GM12872 (cell line): Measurements from ENCODE around the gene CAPRIN2.

ENCODE experiments used
- TF ChIP-seq, protein P1 (sequence below): IDR thresholded peaks from 3 replicates; pipeline ENCODE4 v1.5.1; 2011; ENCODE audit warnings: low read depth, mild to moderate bottlenecking, low read length, moderate library complexity; ENCODE audit not compliant: insufficient read depth

CAPRIN2 gene

DNA sequence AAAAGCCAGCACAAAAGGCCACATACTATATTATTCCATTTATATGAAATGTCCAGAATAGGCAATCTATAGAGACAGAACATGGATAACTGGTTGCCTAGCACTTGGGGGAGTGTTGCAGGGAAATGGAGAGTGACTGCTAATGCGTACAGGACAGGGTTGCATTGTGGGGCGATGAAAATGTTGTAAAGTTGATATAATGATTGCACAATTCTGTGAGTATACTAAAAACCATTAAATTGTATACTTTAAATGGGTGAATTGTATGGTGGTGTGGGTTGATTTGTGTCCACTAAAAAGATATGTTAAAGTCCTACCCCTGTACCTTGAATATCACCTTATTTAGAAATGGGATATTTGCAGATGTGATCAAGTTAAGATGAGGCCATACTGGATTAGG is 7.0 kb upstream of the CAPRIN2 start:
- TF ChIP-seq, protein P1, sequence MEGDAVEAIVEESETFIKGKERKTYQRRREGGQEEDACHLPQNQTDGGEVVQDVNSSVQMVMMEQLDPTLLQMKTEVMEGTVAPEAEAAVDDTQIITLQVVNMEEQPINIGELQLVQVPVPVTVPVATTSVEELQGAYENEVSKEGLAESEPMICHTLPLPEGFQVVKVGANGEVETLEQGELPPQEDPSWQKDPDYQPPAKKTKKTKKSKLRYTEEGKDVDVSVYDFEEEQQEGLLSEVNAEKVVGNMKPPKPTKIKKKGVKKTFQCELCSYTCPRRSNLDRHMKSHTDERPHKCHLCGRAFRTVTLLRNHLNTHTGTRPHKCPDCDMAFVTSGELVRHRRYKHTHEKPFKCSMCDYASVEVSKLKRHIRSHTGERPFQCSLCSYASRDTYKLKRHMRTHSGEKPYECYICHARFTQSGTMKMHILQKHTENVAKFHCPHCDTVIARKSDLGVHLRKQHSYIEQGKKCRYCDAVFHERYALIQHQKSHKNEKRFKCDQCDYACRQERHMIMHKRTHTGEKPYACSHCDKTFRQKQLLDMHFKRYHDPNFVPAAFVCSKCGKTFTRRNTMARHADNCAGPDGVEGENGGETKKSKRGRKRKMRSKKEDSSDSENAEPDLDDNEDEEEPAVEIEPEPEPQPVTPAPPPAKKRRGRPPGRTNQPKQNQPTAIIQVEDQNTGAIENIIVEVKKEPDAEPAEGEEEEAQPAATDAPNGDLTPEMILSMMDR: no peak

GRCh38 chr12:30757316-30757715 is 2.6 kb upstream of the CAPRIN2 start:
- TF ChIP-seq, protein P1: no peak

GRCh38 chr12:30756074-30756473 is 1.3 kb upstream of the CAPRIN2 start:
- TF ChIP-seq, protein P1: no peak

DNA sequence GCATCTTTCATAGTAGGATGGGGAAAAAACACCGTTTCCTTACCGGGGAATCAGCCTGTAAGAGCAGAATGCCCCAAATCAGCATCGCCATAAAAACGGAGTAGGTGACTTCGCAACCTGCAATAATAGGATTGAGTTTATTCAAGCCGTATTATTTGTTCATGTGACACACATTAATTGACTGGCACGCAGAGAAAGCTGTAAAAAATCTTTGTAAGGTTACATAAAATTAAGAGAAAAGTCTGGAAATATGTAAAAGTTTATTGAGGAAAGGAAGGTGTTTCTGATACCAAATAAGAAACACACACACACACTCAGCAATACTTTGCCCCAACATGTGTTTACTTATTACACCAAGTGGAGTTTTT is 628 bp upstream of the CAPRIN2 start:
- TF ChIP-seq, protein P1: no peak

DNA sequence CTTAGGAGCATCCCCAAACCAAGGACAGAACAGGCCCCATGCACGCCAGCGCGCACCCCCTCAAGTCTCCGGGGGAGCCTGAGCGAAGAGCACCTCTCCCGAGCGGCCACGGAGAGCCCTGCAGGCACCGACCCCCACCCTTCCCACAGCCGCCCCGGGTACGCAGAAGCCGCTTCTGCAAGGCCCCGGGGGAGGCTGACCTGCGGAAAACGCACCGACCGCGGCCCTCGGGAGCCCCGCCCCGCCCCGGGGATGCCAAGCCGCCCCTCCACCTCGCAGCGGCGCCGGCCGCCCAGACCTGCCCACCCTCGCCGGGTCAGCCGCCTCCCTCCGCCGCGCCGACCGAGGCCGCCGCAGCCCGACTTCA is 385 bp downstream of the CAPRIN2 start:
- TF ChIP-seq, protein P1: no peak

GRCh38 chr12:30753751-30754382 is 884 bp downstream of the CAPRIN2 start:
- TF ChIP-seq, protein P1: no peak

DNA sequence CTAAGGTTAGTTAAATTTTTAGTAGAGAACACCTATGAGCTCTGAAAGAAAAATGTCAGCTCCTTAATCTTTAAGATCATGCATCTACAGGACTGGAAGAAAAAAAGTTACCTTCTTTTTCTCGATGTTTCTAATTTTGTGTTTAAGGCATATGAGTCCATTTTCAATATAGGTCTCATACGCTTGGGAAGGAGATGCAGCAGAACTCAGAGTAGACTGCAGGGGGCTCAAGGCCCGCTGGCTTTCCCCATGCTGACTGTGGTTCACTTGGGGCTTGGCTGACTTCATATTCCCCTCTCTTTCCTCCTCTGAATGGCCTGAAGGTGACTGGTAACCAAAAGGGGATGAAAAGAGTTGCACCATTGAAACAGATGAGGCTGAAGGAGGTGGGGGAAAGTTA is 1.5 kb downstream of the CAPRIN2 start:
- TF ChIP-seq, protein P1: peak; percentile 45

DNA sequence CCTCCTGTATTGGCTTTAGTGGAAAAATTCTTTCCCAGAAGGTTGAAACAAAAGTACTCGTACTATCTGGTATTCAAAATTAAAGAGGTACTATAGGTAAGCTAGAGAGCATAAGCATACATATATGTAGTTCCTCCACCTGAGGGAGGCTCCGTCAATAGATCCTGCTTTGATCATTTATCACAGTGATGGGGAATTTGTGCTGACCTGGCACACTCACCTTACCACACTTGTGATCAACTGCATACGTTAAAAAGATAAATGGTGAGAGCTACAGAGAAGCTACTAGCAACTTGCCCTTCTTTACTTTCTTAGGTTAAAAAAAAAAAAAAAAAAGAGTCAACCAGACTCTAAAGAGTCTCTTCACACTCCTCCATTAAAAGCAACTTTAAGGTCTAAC is 2.5 kb downstream of the CAPRIN2 start:
- TF ChIP-seq, protein P1: no peak
